ENCODE data around the gene EVX2. TPM values are rescaled to one million over a fixed set of nuclear protein-coding genes. Genes with fewer than 3 reads are reported as not detected.

EVX2 gene
- total and polyA plus RNA-seq, 9 of the 15 experiments (the other 6 are each of a cell fraction or from before 2014, with no cell fraction given), result not detected

GRCh38 chr2:176096986-176097819 is 13.4 kb upstream of the EVX2 start:
- H3K27ac ChIP-seq (ENCODE audit: extremely low read depth, low read depth, low read length), result no peak overlapping the region
- FAIRE-seq (peak; percentile 74), ATAC-seq (peak; percentile 96), DNase-seq (ENCODE audit: extremely low read depth in 1 of 4, low spot score in 3 of 4) (peak; percentile 84 to 86 (median 84))
- H3K9me3 ChIP-seq (replicated peaks; ENCODE audit: control insufficient read depth, insufficient read depth, low read depth, low read length), result no peaks in the 10 kb centered on the region
- H3K27me3 ChIP-seq (ENCODE audit: control insufficient read depth in 2 of 2, insufficient read depth in 2 of 2, low read length in 2 of 2), result peaks cover 70 to 80% of the 10 kb centered on the region in 2 experiments
- H3K79me2 ChIP-seq (ENCODE audit: control insufficient read depth, insufficient read depth, low read length), result no peaks in the 10 kb centered on the region
- in situ Hi-C loops (cut with MboI), result loop anchor here (5.0 to 25.0 kb wide), 2 partner anchors 735 to 1060 kb away; no protein-coding TSS in a partner anchor
- H3K36me3 ChIP-seq (ENCODE audit: control insufficient read depth, insufficient read depth, low read length), result no peaks in the 10 kb centered on the region
- peak overlapping the region; percentile 79 for H2AFZ ChIP-seq (ENCODE audit: low read depth, low read length)
- ChIA-PET CTCF (ENCODE audit: low intra/inter-chr PET ratio) (interaction anchor here (0.6 to 2.7 kb wide), 10 partner anchors 9 to 1066 kb away, joined by 3 to 13 read pairs (median 3); no protein-coding TSS in a partner anchor), POLR2A (interaction anchor here (0.6 to 0.7 kb wide), 2 partner anchors 695 to 925 kb away, joined by 3 read pairs; no protein-coding TSS in a partner anchor)
- H3K4me2 ChIP-seq (ENCODE audit: insufficient read depth, low read length), result peak overlapping the region; percentile 72
- peak overlapping the region; percentile 43 to 92; a peak in 3 of 4 replicates for H3K9ac ChIP-seq (ENCODE audit: insufficient read depth in 1 of 2, low read depth in 2 of 2, low read length in 2 of 2)
- BruUV-seq (replicated peaks), result no TSS peak
- no peaks in the 10 kb centered on the region for H3K9me1 ChIP-seq (ENCODE audit: control insufficient read depth, insufficient read depth, low read length)
- peaks cover 8 to 33% of the 10 kb centered on the region in 2 experiments for H3K4me1 ChIP-seq (replicated peaks in 1 of 2; ENCODE audit: control insufficient read depth in 2 of 2, insufficient read depth in 2 of 2, low read length in 2 of 2)
- intact Hi-C loops (cut with micrococcal nuclease), result loop anchor here (1.0 to 5.0 kb wide), 6 partner anchors 220 to 1350 kb away; no protein-coding TSS in a partner anchor
- peak overlapping the region; percentile 29 for H3K4me3 ChIP-seq
- H4K20me1 ChIP-seq (replicated peaks; ENCODE audit: control insufficient read depth, insufficient read depth, low read length), result peaks cover 17% of the 10 kb centered on the region; the same call in 1 of the 2 replicates
- WGBS (ENCODE audit: insufficient coverage, low coverage, missing lambda C conversion rate), result 1% methylated on average over 40 of the region's 45 CpGs
- peak; percentile 76 to 80 for TF ChIP-seq NRF1 (conservative IDR thresholded peaks at IDR 0.05 in 1 of 2, IDR thresholded peaks at IDR 0.05 in 1 of 2)
- TF ChIP-seq CXXC5 (CRISPR knock-in tag; IDR thresholded peaks at IDR 0.05), result peak; percentile 67
- no peak for TF ChIP-seq ZNF449 (CRISPR knock-in tag; IDR thresholded peaks at IDR 0.05)
- no peak for TF ChIP-seq ATF3 (IDR thresholded peaks at IDR 0.05)
- 0 out of 2 replicates have a peak, but pooled peaks have one; percentile 21 for TF ChIP-seq ATF3 (CRISPR knock-in tag; conservative IDR thresholded peaks at IDR 0.05)
- no peak for TF ChIP-seq ETV1 (tag; conservative IDR thresholded peaks at IDR 0.05; ENCODE audit: low read depth)
- peak; percentile 20 to 63 for TF ChIP-seq E2F6 (IDR thresholded peaks at IDR 0.05; ENCODE audit: borderline replicate concordance in 1 of 2, extremely low read depth in 1 of 2, insufficient read depth in 1 of 2, insufficient read length in 1 of 2, low read depth in 1 of 2, low read length in 1 of 2, poor library complexity in 1 of 2, severe bottlenecking in 1 of 2)
- 0 out of 2 replicates have a peak, but pooled peaks have one; percentile 4 for TF ChIP-seq SMAD3 (CRISPR knock-in tag; conservative IDR thresholded peaks at IDR 0.05)
- TF ChIP-seq E2F4 (CRISPR knock-in tag; IDR thresholded peaks at IDR 0.05; ENCODE audit: low read depth), result no peak
- TF ChIP-seq UBTF (IDR thresholded peaks at IDR 0.05; ENCODE audit: borderline replicate concordance in 1 of 2, low read depth in 2 of 2, low read length in 2 of 2), result peak; percentile 30 to 55; a peak in 1 of 4 replicates
- TF ChIP-seq ZBTB7A (IDR thresholded peaks at IDR 0.05; ENCODE audit: borderline replicate concordance, control insufficient read depth, low read depth, low read length), result peak; percentile 49; the same call in 1 of the 2 replicates
